C4-2B (cell line): ENCODE measurements around the gene RPH3AL.

ENCODE experiments used
- ZFX ChIP-seq: fragments of 450-650 bp; IDR thresholded peaks from 2 replicates; pipeline ENCODE4 v1.6.1; 2017
- TF ChIP-seq, protein P1 (sequence below): fragments of 450-650 bp; conservative IDR thresholded peaks from 2 replicates; pipeline ENCODE4 v1.5.1; 2017; ENCODE audit warnings: mild to moderate bottlenecking

DNA sequence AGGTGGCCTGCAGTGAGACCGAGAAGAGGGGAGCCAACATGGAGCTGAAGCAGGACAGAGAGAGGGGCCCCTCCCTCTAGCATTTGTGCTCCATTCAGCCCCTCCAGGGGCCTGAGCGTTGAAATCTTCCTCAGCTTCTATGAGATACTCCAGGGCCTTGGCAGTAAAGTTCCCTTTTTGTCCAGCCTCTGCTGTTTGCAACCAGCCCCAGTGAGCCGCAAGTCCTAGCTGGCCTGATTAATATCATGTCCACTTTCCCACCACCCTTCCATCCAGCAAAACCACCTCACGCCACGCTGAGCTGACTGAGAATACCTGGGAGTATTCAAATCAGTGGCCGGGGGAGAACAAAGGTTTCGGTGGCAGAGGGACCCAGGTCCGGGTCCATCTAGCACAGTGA is 11.7 kb upstream of the RPH3AL start:
- TF ChIP-seq, protein P1, sequence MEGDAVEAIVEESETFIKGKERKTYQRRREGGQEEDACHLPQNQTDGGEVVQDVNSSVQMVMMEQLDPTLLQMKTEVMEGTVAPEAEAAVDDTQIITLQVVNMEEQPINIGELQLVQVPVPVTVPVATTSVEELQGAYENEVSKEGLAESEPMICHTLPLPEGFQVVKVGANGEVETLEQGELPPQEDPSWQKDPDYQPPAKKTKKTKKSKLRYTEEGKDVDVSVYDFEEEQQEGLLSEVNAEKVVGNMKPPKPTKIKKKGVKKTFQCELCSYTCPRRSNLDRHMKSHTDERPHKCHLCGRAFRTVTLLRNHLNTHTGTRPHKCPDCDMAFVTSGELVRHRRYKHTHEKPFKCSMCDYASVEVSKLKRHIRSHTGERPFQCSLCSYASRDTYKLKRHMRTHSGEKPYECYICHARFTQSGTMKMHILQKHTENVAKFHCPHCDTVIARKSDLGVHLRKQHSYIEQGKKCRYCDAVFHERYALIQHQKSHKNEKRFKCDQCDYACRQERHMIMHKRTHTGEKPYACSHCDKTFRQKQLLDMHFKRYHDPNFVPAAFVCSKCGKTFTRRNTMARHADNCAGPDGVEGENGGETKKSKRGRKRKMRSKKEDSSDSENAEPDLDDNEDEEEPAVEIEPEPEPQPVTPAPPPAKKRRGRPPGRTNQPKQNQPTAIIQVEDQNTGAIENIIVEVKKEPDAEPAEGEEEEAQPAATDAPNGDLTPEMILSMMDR: no peak
- no peak for TF ChIP-seq ZFX
